ENCODE data around the gene PLSCR3.
"Not testable (repeated sequence)": the region's sequence is repeated elsewhere in the genome, so short reads cannot be mapped to it uniquely, and the experiment has no call there.

PLSCR3 gene

DNA sequence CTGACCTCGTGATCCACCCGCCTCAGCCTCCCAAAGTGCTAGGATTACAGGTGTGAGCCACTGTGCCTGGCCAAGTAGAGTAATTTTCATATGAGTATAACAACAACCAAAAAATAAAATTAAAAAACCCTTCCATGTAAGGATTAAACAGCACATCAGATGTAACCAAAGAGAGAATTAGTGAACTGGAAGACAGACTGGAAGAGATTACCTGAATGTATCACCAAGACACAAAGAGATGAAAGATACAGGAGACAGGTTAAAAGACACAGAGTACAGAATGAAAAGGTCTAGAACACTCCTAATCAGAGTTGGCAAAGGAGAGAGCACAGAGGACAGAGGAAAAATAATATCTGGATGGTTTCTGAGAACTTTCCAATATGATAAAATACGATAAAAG is 15.2 kb downstream of the PLSCR3 start:
- no peak for DNase-seq

DNA sequence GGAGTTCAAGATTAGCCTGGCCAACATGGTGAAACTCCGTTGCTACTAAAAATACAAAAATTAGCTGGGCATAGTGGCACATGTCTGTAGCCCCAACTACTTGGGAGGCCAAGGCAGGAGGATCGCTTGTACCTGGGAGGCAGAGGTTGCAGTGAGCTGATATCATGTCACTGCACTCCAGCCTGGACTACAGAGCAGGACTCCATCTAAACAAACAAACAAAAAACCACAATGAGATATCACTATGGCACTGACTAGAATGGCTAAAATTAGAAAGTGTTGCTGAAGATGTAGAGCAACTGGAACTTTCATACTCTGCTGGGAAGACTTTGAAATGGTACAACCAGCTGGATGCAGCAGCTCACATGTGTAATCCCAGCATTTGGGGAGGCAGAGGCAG is 20.0 kb downstream of the PLSCR3 start:
- DNase-seq, result no peak

DNA sequence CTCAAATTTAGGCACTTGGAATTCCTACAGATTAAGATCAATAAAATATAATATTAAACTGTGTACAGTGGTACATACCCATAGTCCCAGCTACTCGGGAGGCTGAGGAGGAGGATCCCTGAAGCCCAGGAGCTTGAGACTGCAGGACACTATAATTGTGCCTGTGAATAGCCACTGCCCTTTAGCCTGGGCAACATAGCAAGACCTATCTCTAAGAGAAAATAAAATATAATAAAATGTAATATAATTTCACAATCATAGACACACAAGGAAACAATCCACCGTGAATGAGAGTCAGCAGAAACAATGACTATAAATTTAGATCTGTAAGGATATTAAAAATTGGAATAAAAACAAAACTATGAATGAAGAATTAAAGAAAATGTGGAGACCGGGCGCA is 23.5 kb downstream of the PLSCR3 start:
- no peak for DNase-seq

DNA sequence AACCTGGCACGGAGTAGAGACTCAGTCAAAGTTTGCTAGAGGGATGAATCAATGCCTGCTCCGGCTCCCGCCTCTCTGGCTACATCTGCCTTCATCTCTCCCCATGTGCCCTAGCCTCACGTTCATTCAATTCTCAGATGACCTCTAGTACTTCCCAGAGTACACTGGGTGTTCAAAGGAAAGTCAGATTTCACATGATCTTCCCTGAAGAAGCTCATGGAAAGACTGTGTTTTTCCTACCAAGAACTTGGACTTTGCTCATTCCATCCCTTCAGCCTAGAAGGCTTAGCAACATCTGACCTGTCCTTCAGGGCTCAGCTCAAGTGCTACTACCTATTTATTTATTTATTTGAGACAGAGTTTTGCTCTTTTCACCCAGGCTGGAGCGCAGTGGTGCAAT is 24.5 kb downstream of the PLSCR3 start:
- no peak for DNase-seq

DNA sequence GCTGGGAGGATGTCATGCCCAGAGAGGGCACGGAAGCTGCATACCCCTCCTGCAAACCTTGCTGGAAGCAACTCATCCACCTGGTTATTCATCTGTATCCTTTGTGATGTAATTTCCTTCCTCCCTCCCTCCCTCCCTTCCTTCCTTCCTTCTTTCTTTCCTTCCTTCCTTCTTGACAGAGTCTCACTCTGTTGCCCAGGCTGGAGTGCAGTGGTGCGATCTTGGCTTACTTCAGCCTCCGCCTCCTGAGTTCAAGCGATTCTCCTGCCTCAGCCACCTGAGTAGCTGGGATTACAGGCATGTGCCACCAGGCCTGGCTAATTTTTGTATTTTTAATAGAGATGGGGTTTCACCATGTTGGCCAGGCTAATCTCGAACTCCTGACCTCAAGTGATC is 25.7 kb downstream of the PLSCR3 start:
- not testable (repeated sequence) for DNase-seq

DNA sequence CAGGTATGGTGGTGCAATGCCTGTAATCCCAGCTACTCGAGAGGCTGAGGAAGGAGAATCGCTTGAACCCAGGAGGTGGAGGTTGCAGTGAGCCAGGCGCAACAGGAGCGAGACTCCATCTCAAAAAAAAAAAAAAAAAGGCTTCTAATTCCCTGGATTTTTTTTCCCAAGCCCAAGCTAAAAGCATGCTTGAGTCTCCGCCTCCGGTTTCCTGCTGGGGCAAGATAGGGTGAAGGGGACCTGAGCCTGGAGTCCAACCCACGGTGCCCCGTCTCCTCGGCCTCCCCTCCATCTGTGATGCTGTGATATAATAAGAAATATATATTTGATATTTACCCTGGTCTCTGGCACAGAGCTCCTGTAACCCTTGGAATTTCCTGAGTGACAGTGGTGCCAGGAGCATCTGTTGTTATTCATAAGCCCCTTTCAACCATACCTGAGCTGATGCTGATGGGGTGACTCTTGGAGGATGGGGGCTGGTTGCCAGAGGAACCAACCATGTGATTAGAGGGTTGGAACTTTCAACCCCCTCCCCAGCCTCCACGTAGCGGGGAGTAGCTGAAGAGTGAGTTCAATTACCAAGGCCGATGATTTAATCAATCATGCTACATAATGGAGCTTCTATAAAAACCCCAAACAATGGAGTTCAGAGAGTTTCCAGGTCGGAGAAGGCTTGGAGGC is 26.3 kb downstream of the PLSCR3 start:
- DNase-seq, result no peak

DNA sequence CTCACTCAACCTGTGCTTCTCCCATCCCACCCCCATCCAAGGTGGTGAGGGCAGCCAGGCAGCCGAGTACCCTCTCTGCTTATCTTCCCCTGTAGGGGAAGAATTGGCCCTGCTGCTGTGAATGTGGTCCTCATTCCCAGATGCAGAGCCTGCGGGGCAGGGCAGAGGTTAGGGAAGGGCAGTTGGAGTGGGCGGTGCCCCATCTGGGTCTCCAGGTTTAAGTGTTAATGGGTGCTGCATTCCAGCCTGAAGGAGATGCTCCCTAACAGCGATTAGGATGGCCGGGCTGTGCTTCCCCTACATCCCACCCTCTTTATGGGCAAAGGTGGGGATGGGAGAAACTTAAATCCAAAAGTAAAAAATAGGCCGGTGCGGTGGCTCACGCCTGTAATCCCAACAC is 27.2 kb downstream of the PLSCR3 start:
- no peak for DNase-seq

DNA sequence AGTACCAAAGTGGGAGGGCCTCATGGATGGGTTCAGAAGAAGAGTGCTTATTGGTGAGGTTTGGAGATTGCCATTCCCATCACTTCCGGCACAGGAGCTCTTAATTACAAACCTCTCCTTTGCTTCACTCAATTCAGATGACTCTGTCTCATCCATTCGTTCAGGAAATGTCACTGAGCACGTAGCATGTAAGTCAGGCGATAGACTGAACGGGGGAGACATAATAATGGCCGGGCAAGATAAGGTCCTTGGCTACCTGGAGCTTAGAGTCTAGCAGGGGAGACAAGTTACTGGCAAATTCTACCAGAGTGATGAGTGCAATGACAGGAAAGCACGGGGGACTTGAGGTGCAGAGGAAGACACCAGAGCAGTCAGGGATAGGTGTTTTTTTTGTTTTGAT is 28.4 kb downstream of the PLSCR3 start:
- not testable (repeated sequence) for DNase-seq

DNA sequence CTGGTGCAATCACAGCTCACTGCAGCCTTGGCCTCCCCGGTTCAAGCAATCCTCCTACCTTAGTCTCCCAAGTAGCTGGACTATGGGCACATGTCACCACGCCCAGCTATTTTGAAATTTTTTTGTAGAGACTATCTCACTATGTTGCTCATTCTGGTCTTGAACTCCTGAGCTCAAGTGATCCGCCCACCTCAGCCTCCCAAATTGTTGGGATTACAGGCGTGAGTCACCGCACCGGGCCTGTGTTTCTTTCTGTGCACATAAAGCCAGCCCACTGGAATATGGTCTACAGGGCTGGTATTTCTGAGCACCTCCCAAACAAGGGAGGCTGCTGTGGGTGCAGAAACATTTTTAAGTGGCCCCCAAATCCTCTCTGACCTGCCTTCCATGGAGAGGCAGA is 31.0 kb downstream of the PLSCR3 start:
- DNase-seq, result no peak

DNA sequence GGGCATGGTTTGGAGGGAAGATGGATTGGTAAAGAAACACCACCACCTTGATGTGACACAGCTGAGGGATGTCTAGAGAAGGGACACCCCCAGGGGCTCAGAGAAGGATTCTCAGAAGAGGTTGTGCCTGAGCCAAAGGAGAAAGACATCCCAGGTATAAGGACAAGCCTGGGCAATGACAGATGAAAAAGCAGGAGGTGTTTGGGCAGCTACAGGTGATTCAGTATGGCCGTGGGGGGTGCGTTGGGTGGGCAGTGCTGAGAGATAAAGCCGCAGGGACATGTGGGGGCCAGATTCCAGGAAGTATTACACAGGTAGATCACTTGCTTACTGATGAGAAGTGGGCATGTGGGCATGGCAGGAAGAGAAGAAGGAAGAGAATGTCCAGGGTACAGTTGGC is 32.4 kb downstream of the PLSCR3 start:
- DNase-seq, result no peak

DNA sequence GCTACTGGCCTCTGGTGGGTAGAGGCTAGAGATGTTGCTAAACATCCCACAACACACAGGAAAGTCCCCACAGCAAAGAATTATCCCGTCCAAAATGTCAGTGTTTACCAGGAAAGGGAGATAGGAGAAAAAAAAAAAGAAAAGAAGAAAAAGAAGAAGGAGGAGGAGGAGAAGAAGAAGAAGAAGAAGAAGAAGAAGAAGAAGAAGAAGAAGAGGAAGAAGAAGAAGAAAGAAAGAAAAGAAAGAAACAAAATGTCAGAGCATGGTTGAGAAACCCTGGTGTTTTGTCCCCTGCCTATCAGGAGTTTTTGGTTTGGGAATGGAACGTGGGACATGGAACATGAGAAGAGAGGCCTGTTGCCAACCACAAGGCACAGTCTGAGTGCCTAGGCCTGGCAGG is 36.9 kb downstream of the PLSCR3 start:
- DNase-seq, result no peak

DNA sequence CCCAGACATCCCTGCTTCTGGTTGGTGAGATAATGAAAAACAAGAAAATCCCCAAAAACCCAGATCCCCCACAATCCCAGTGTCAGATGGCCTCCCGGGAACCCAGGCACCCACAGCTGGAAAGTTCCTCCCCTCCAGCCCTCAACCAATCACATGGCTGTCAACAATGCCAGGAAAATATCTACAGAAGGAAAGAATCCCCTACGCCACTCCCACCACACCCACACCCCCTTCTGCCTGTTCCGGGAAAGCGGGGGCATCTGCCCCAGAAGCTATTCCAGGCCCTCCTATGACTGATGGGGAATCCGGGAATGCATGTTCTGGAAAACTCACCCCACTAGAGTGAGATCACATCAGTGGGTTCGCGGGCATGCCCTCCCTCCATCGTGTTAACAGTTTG is 37.6 kb downstream of the PLSCR3 start:
- no peak for DNase-seq

DNA sequence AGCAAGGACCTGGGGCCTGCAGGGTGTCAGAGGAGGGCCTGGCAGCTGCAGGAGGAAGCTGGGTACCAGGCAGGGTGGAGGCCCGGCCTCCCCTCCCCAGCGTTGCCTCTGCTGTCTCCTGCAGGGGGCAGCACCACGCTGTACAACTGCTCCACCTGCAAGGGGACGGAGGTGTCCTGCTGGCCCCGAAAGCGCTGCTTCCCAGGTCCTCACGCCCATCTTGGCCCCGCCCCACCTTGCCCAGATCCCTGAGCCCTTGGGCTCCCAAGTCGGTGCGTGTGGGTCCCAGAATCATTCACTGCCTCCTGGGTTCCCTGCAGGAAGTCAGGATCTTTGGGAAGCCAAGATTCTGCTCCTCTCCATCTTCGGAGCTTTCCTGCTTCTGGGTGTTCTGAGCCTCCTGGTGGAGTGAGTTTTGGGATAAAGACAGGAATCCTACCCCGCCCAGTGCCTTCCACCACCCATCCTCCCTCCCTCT is 38.2 kb downstream of the PLSCR3 start:
- peak; percentile 88 for DNase-seq

DNA sequence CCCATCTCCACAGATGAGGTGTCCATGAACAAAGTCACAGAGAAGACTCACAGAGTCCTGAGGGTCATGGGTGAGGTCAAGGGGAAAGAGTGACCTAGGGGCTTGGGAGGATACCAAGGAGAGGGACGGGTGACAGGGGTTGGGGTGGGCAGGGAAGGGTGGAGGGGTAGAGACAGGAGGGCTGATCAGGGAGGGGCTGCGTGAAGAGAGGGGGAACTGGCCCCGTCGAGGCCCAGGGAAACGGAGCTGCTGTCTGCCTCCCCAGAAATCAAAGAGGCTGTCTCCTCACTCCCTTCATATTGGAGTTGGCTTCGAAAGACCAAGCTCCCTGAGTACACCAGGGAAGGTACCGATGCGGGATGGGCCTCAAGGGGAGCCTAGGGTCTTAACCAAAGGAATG is 38.8 kb downstream of the PLSCR3 start:
- DNase-seq, result no peak

DNA sequence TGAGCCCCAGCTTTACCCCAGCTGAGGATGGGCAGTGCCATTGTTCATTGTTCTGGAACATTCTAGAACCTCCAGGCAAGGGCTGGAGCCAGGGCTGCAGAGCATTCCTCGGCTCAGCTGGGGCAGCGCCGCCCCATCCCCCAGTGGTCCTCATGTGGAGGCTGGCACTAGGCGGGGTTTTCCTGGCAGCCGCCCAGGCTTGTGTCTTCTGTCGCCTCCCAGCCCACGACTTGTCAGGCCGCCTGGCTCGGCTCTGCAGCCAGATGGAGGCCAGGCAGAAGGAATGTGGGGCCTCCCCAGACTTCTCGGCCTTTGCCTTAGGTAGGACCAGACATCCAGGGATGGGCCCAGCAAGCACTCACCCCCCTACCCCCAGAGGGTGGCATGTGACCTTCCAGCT is 39.3 kb downstream of the PLSCR3 start, which contains the start of gene TMEM95:
Gene TMEM95, plus strand, starts transcription at position 104 of the 400 bp plus-strand sequence. Its CDS starts 49 bp downstream, at position 153.
- DNase-seq, result no peak

DNA sequence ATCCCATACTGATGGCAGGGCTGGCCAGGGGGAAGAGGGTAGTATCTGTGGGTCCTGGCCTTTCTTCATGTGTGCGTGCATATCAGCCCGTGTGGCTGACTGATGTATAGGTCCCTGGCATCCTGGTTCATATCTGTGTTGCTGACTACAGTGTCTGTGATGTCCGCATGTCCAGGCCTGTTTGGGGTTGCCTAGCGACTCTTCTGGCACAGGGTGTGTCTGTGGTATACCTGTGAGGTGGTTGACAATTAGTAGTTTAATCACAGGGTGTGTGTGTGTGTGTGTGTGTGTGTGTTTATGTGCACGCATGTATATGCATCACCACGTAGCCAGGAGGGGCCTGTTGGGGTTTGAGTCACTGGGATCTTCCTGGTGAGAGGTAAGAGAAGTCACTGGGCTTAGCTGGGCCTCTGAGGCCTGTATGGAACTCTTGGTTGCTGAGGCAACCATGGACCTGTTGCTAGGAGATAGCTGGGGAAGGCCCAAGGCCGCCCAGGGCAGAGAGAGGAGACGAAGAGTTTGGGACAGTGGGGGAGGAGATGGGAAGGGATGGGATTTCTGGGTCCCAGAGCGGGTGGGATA is 40.0 kb downstream of the PLSCR3 start:
- DNase-seq, result peak; percentile 38

DNA sequence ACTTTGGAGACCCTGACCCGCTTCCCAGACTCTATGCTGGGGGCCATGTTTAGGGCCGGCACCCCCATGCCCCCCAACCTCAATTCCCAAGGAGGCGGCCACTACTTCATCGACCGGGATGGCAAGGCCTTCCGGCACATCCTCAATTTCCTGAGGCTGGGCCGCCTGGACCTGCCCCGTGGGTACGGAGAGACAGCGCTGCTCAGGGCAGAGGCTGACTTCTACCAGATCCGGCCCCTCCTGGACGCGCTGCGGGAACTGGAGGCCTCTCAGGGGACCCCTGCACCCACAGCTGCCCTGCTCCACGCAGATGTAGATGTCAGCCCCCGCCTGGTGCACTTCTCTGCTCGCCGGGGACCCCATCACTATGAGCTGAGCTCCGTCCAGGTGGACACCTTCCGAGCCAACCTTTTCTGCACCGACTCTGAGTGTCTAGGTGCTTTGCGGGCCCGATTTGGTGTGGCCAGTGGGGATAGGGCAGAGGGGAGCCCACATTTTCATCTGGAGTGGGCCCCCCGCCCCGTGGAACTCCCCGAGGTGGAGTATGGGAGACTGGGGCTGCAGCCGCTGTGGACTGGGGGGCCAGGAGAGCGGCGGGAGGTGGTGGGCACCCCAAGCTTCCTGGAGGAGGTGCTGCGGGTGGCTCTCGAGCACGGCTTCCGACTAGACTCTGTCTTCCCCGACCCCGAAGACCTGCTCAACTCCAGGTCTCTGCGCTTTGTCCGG is 41.3 kb downstream of the PLSCR3 start:
- DNase-seq, result no peak

DNA sequence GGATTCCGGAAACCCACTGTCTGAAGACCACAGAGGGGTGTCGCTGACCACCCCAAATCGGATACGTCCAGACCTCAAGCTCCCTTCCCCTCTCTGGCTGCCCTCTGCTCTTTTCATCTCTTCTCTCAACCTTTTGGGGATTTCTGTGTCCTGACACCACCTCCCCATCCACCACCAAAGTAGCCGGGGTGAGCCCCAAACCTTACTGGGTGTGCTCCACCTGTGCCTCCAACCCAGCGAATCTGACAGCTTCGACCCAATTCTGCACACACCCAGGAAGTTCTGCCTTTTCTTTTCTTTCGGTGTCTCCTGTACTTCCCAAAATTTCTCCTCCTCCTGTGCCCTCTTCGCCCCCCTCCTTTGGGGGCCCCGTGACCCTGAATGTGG is 41.8 kb downstream of the PLSCR3 start:
- DNase-seq, result peak; percentile 30

DNA sequence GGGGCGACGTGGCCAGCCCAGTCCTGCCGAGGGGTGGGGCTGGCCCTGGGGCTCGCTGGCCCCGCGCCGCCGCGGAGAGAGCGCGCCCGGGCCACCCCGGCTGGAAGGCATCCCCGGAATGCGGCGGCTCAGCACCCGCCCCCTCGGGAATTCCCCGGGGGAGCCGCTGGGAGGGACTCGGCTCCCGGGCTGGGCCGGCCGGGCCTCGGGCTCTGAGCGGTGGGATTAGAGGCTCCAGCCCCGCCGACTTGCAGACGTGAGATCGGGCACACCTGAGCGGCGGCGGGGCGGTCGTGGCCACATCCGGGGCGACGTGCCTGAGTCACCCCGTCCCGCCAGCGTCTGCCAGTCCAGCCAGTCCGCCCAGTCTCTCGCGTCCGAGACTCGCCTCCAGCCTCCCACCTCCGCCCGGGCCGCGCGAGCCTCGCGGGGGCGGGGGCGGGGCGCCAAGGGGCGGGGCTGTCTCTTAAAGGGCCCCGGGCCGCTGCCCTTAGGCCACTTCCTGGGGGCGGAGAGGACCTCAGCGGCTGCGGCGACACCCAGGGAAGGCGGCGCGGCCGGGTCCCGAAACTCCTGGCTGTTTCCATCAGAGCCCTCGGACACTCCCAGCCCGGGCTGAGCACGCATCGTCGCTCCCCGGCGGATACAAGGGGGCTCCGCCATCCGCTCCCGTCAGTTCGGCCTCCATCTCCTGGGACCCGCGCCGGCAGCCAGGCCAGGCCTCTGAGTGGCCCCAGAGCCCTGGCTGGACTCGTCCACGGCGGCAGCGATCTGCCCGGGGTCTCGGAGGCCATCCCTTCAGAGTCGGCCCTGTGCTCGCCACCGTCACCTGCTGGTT is 42.4 kb downstream of the PLSCR3 start, which contains the start of gene KCTD11:
Gene KCTD11, plus strand, starts transcription at position 498 of the 838 bp plus-strand sequence.
- peak; percentile 84 for DNase-seq

DNA sequence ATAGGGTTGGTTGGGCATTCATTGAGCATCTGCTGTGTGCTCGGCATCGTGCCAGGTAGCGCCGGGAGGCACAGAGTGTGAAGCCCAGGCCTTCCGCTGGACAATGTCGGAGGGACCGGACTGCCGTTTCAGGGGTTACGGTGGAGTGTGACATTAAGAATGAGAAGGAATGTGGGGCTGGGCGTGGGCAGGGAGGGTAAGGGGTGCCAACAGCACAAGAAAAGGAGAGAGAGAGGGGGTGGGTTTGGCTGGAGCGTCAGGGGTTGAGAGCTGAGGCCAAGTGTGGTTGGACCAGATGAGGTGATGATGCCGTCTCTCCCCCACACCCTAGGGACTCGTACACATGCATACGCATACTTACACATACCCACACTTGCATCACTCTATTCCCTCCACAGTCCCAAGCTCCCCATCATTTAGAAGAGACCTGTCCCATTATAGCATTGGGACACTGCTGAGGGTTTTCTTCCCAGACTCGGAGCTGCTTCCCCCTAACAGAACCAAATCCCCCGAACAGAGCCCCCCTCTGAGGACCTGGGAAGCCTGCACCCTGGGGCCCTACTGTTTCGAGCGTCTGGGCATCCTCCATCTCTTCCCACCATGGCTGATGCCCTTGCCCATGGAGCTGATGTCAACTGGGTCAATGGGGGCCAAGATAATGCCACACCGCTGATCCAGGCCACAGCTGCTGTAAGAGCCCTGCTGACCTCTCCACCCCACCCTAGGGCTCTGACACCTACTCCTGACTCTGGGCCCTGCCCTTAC is 45.7 kb downstream of the PLSCR3 start:
- DNase-seq, result no peak

DNA sequence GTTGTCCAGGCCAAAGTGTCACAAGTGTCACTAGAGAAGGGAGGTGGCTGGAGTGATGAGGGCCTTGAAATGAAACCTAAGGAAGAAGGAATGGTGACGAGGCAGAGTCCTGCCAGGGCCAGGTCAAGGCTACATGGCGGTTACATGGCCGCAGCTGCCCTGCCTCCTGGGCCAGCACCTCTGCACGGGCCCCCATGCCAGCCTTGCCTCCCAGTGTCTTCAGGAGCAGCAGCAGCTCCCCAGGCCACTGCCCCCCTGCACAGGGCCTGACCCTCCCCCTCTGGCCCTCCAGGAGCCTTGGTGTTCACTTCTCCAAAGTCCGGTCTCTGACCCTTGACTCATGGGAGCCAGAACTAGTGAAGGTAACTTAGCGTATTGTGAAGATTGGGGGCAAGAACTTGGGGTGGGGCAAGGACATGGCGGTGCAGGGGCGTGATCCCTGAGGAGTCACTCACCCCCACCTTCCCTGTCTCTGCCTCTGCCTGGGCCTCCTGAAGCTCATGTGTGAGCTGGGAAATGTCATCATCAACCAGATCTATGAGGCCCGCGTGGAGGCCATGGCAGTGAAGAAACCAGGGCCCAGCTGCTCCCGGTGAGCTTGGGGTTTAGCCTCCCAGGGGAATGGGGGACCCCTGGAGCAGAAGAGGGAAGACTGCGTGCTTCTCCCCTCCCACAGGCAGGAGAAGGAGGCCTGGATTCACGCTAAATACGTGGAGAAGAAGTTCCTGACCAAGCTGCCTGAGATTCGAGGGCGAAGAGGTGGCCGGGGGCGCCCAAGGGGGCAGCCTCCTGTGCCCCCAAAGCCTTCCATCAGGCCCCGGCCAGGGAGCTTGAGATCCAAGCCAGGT is 46.5 kb downstream of the PLSCR3 start:
- DNase-seq, result no peak

Measured in CD4-positive, alpha-beta T cell treated with Interleukin-17A for 1 hour (primary cell).